OCI-LY7 (cell line): ENCODE data around the gene LAMA1. TPM values are rescaled to one million over a fixed set of nuclear protein-coding genes. Genes with fewer than 3 reads are reported as not detected.

Source experiments
- BruUV-seq: library from RNA; stranded (reverse); fragments of 400-500 nt; replicated peaks from 2 replicates; lab custom pipeline; 2021; lab: Mats Ljungman, UMichigan
- CTCF ChIA-PET: fragments of 300-600 bp; sonication (Branson Sonifier 250); formaldehyde crosslinking; loops from one replicate; lab custom pipeline; 2022; ENCODE audit warnings: antibody characterized with exemption; ENCODE audit not compliant: unreplicated experiment; lab: Charles Lee
- POLR2A ChIA-PET: fragments of 300-600 bp; sonication (Branson Sonifier 250); formaldehyde crosslinking; loops from one replicate; lab custom pipeline; 2022; ENCODE audit warnings: antibody characterized with exemption; lab: Charles Lee
- DNase-seq: peaks from one replicate; pipeline ENCODE4 v3.0.0-alpha.2; 2015; ENCODE audit warnings: low spot score
- H2AFZ ChIP-seq: fragments of 200-600 bp; sonication (generic), shearing (Covaris generic); 2 replicates; pipeline ENCODE4 v1.6.1; 2014; ENCODE audit warnings: mild to moderate bottlenecking, antibody characterized with exemption, low read length, moderate library complexity
- H3K27ac ChIP-seq: fragments of 200-600 bp; sonication (generic); 2 replicates; pipeline ENCODE4 v1.5.1; 2014; ENCODE audit warnings: mixed run types, low read depth, mild to moderate bottlenecking, moderate library complexity, low read length, inconsistent platforms; ENCODE audit not compliant: poor library complexity, severe bottlenecking
- H3K36me3 ChIP-seq: fragments of 200-600 bp; sonication (generic); 2 replicates; pipeline ENCODE4 v1.6.1; 2014; ENCODE audit warnings: mild to moderate bottlenecking, antibody characterized with exemption, low read length, moderate library complexity, mixed read lengths; ENCODE audit not compliant: insufficient read depth
- H3K4me1 ChIP-seq: fragments of 200-600 bp; sonication (generic); 2 replicates; pipeline ENCODE4 v1.5.1; 2014; ENCODE audit warnings: mild to moderate bottlenecking, low read length; ENCODE audit not compliant: insufficient read depth, poor library complexity, severe bottlenecking
- H3K4me2 ChIP-seq: fragments of 200-600 bp; sonication (generic); 2 replicates; pipeline ENCODE4 v1.6.1; 2014; ENCODE audit warnings: mild to moderate bottlenecking, low read length
- H3K4me3 ChIP-seq: fragments of 200-600 bp; sonication (generic); 2 replicates; pipeline ENCODE4 v1.5.1; 2014; ENCODE audit warnings: mild to moderate bottlenecking, low read depth, low read length; ENCODE audit not compliant: poor library complexity, severe bottlenecking
- H3K79me2 ChIP-seq: fragments of 200-600 bp; sonication (generic); 2 replicates; pipeline ENCODE4 v1.6.1; 2016; ENCODE audit warnings: low read depth, mild to moderate bottlenecking, low read length, moderate library complexity, mixed read lengths; ENCODE audit not compliant: insufficient read depth
- H3K9me2 ChIP-seq: fragments of 200-600 bp; sonication (generic); 2 replicates; pipeline ENCODE4 v1.6.1; 2016; ENCODE audit warnings: mild to moderate bottlenecking, low read length, mixed read lengths; ENCODE audit not compliant: insufficient read depth
- H3K9me3 ChIP-seq: fragments of 200-600 bp; sonication (generic); 2 replicates; pipeline ENCODE4 v1.6.1; 2014; ENCODE audit warnings: mild to moderate bottlenecking, mixed run types, low read length, mixed read lengths
- H4K20me1 ChIP-seq: fragments of 200-600 bp; sonication (generic); 2 replicates; pipeline ENCODE4 v1.6.1; 2014; ENCODE audit warnings: mild to moderate bottlenecking, antibody characterized with exemption, low read length, moderate library complexity, mixed read lengths; ENCODE audit not compliant: insufficient read depth
- CTCF ChIP-seq: fragments of 200-600 bp; sonication (generic); conservative IDR thresholded peaks from 2 replicates; pipeline ENCODE4 v1.5.1; 2014; ENCODE audit warnings: mild to moderate bottlenecking, antibody characterized with exemption, low read length, moderate library complexity, mixed read lengths
- EZH2phosphoT487 ChIP-seq: fragments of 200-600 bp; sonication (generic); IDR thresholded peaks from 2 replicates; pipeline ENCODE4 v1.6.1; 2018; ENCODE audit warnings: low read depth, borderline replicate concordance, mild to moderate bottlenecking, mixed run types, antibody characterized with exemption, low read length, moderate library complexity, mixed read lengths
- intact Hi-C: fragments of 100-400 bp; cut with micrococcal nuclease; formaldehyde crosslinking; loops from one replicate; pipeline ENCODE4 v1.10.0; 2022; ENCODE audit not compliant: unreplicated experiment
- total RNA-seq, 2 experiments: library from RNA; depleted of rRNA in 1 of 2; stranded (reverse); fragments of >200 nt in 1 of 2; shearing (Covaris generic) in 1 of 2; gene quantifications; 2 replicates each; pipeline ENCODE4 v1.2.3, GENCODE V29; 2014 to 2022

Gene LAMA1
- total RNA-seq, 2 experiments from 2014 or later: not detected

GRCh38 chr18:7011142-7011541 is 106.5 kb downstream of the LAMA1 start:
- Histone ChIP-seq H3K36me3 (no peaks in the 10 kb centered on the region), H3K9me3 (no peaks in the 10 kb centered on the region), H2AFZ (no peak overlapping the region), H3K79me2 (no peaks in the 10 kb centered on the region), H3K27ac (no peak overlapping the region), H3K4me1 (no peaks in the 10 kb centered on the region), H3K4me2 (no peak overlapping the region), H3K9me2 (no peaks in the 10 kb centered on the region), H3K4me3 (no peak overlapping the region), H4K20me1 (no peaks in the 10 kb centered on the region)
- ChIA-PET POLR2A (interaction anchor here (0.7 kb wide), 1 partner anchor 111 kb away, joined by 3 read pairs; no protein-coding TSS in a partner anchor), CTCF (no interaction called here)
- DNase-seq: no peak
- intact Hi-C loops: no loop called here
- BruUV-seq: no TSS peak
- TF ChIP-seq CTCF (no peak), EZH2phosphoT487 (no peak)

- no peaks in the 10 kb centered on the region for H3K36me3 ChIP-seq
- H2AFZ ChIP-seq: no peak overlapping the region
- BruUV-seq: no TSS peak
- CTCF ChIA-PET: no interaction called here
- H3K4me2 ChIP-seq: no peak overlapping the region
- H3K4me3 ChIP-seq: no peak overlapping the region
- TF ChIP-seq EZH2phosphoT487: no peak
- TF ChIP-seq CTCF: no peak
- no peak for DNase-seq
- H3K4me1 ChIP-seq: no peaks in the 10 kb centered on the region
- H3K9me3 ChIP-seq: no peaks in the 10 kb centered on the region
- H3K27ac ChIP-seq: no peak overlapping the region
- intact Hi-C loops: no loop called here
- no peaks in the 10 kb centered on the region for H3K79me2 ChIP-seq
- no peaks in the 10 kb centered on the region for H4K20me1 ChIP-seq
- POLR2A ChIA-PET: no interaction called here
- H3K9me2 ChIP-seq: no peaks in the 10 kb centered on the region
These were observed 113.6 kb downstream of the LAMA1 start for GRCh38 chr18:7004009-7004408.

- intact Hi-C loops: no loop called here
- TF ChIP-seq EZH2phosphoT487 (no peak), CTCF (no peak)
- H4K20me1 ChIP-seq: no peaks in the 10 kb centered on the region
- no peaks in the 10 kb centered on the region for H3K9me3 ChIP-seq
- H3K36me3 ChIP-seq: no peaks in the 10 kb centered on the region
- H3K4me2 ChIP-seq: no peak overlapping the region
- no peak overlapping the region for H2AFZ ChIP-seq
- no TSS peak for BruUV-seq
- no peaks in the 10 kb centered on the region for H3K9me2 ChIP-seq
- POLR2A ChIA-PET: no interaction called here
- no peak overlapping the region for H3K4me3 ChIP-seq
- no peaks in the 10 kb centered on the region for H3K4me1 ChIP-seq
- no peaks in the 10 kb centered on the region for H3K79me2 ChIP-seq
- CTCF ChIA-PET: no interaction called here
- DNase-seq: no peak
- no peak overlapping the region for H3K27ac ChIP-seq
These were observed 115.5 kb downstream of the LAMA1 start for GRCh38 chr18:7002107-7002506.
